Measurements from ENCODE around the gene SMTN. TPM values are rescaled to one million over a fixed set of nuclear protein-coding genes. Genes with fewer than 3 reads are reported as not detected.
A peak's percentile ranks its signal among the peaks of the same experiment; 100 is the strongest.

The SMTN gene
- polyA plus RNA-seq, 1 experiment: 45.7 TPM

- CTCF ChIA-PET: interaction anchor here (0.6 to 7.7 kb wide), 30 partner anchors 9 to 168 kb away, joined by 3 to 101 read pairs (median 4); partner anchors contain the start of genes MORC2 and SELENOM
- H3K36me3 ChIP-seq (ENCODE audit: control insufficient read depth, insufficient read depth, low read length): peaks cover 22% of the 10 kb centered on the region
- TF ChIP-seq CTCF (IDR thresholded peaks at IDR 0.05; ENCODE audit: insufficient read depth, low read depth, low read length): peak; percentile 82
Observed at GRCh38 chr22:31084811-31085492, 3.8 kb downstream of the SMTN start.

GRCh38 chr22:31085493-31085824 is 4.3 kb downstream of the SMTN start:
- no peak for DNase-seq (ENCODE audit: low read depth)
- Histone ChIP-seq H3K27me3 (ENCODE audit: control insufficient read depth, insufficient read depth, low read length) (no peaks in the 10 kb centered on the region), H3K4me3 (ENCODE audit: low read depth, low read length) (peak overlapping the region; percentile 69), H3K36me3 (ENCODE audit: control insufficient read depth, insufficient read depth, low read length) (peaks cover 25% of the 10 kb centered on the region)
- ChIA-PET CTCF (interaction anchor here (0.6 to 7.7 kb wide), 22 partner anchors 10 to 169 kb away, joined by 3 to 101 read pairs (median 5); partner anchors contain the start of genes MORC2 and SELENOM), POLR2A (interaction anchor here (0.6 to 1.1 kb wide), 2 partner anchors 13 to 30 kb away, joined by 3 to 4 read pairs; no protein-coding TSS in a partner anchor)
- TF ChIP-seq CTCF (IDR thresholded peaks at IDR 0.05; ENCODE audit: insufficient read depth, low read depth, low read length): no peak

More at GRCh38 chr22:31084811-31085492, 3.8 kb downstream of the SMTN start:
- no peak for DNase-seq (ENCODE audit: low read depth)
- peak overlapping the region; percentile 69 for H3K4me3 ChIP-seq (ENCODE audit: low read depth, low read length)
- POLR2A ChIA-PET: interaction anchor here (0.6 to 1.1 kb wide), 2 partner anchors 14 to 30 kb away, joined by 3 to 4 read pairs; no protein-coding TSS in a partner anchor
- H3K27me3 ChIP-seq (ENCODE audit: control insufficient read depth, insufficient read depth, low read length): no peaks in the 10 kb centered on the region

GRCh38 chr22:31085928-31086327 is 4.8 kb downstream of the SMTN start:
- POLR2A ChIA-PET: interaction anchor here (1.1 kb wide), 1 partner anchor 30 kb away, joined by 4 read pairs; no protein-coding TSS in a partner anchor
- Histone ChIP-seq H3K36me3 (ENCODE audit: control insufficient read depth, insufficient read depth, low read length) (peaks cover 29% of the 10 kb centered on the region), H3K4me3 (ENCODE audit: low read depth, low read length) (no peak overlapping the region; the same call in 1 of the 2 replicates), H3K27me3 (ENCODE audit: control insufficient read depth, insufficient read depth, low read length) (no peaks in the 10 kb centered on the region)
- no peak for DNase-seq (ENCODE audit: low read depth)
- CTCF ChIA-PET: interaction anchor here (0.7 to 7.7 kb wide), 15 partner anchors 10 to 169 kb away, joined by 3 to 101 read pairs (median 10); partner anchors contain the start of genes MORC2 and SELENOM
- TF ChIP-seq CTCF (IDR thresholded peaks at IDR 0.05; ENCODE audit: insufficient read depth, low read depth, low read length): no peak

- TF ChIP-seq CTCF (IDR thresholded peaks at IDR 0.05; ENCODE audit: insufficient read depth, low read depth, low read length): no peak
- peaks cover 36% of the 10 kb centered on the region for H3K36me3 ChIP-seq (ENCODE audit: control insufficient read depth, insufficient read depth, low read length)
Observed at GRCh38 chr22:31086703-31087330, 5.7 kb downstream of the SMTN start.

GRCh38 chr22:31087744-31088215 is 6.7 kb downstream of the SMTN start:
- POLR2A ChIA-PET: no interaction called here
- Histone ChIP-seq H3K4me3 (ENCODE audit: low read depth, low read length) (no peak overlapping the region), H3K27me3 (ENCODE audit: control insufficient read depth, insufficient read depth, low read length) (no peaks in the 10 kb centered on the region), H3K36me3 (ENCODE audit: control insufficient read depth, insufficient read depth, low read length) (peaks cover 42% of the 10 kb centered on the region)
- CTCF ChIA-PET: interaction anchor here (1.3 to 7.7 kb wide), 4 partner anchors 61 to 144 kb away, joined by 4 to 101 read pairs (median 16); no protein-coding TSS in a partner anchor
- DNase-seq (ENCODE audit: low read depth): no peak
- no peak for TF ChIP-seq CTCF (IDR thresholded peaks at IDR 0.05; ENCODE audit: insufficient read depth, low read depth, low read length)

More at GRCh38 chr22:31086703-31087330, 5.7 kb downstream of the SMTN start:
- DNase-seq (ENCODE audit: low read depth): no peak
- CTCF ChIA-PET: interaction anchor here (2.8 to 7.7 kb wide), 5 partner anchors 9 to 141 kb away, joined by 15 to 101 read pairs (median 30); no protein-coding TSS in a partner anchor
- Histone ChIP-seq H3K27me3 (ENCODE audit: control insufficient read depth, insufficient read depth, low read length) (no peaks in the 10 kb centered on the region), H3K4me3 (ENCODE audit: low read depth, low read length) (no peak overlapping the region)
- POLR2A ChIA-PET: no interaction called here

Data from BJ (cell line).